ENCODE measurements around the gene HPSE2. TPM values are rescaled to one million over a fixed set of nuclear protein-coding genes. Genes with fewer than 3 reads are reported as not detected.

Gene HPSE2
- polyA plus RNA-seq, 2 of the 4 experiments (the other 2 are of a cell fraction) = not detected

DNA sequence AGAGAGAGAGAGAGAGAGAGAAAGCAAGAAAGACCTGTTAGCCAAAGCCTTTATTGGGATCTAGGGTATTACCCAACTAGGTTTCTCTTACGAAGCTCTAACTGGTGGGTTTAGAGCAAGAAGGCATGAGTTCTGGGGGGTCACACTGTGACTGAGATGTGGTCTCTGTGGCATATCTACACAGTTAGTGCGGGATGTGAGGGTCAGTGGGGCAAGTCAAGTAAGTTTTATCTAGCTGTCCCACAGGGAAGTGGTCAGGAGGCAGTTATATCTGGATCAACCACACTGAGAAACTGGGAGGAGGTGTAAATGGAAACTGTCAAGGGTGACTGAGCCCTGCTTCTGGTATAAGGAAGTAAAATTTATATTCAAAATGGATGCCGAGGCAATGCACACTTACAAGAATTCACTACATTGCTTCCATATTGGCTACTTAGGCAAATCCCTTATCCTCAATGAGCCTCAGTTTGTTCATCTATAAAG is 457.3 kb downstream of the HPSE2 start:
- no peak overlapping the region for H3K4me3 ChIP-seq
- no peaks in the 10 kb centered on the region for H3K9me3 ChIP-seq
- no peak for DNase-seq (ENCODE audit: low read depth in 1 of 2, low spot score in 1 of 2)
- H3K4me1 ChIP-seq = no peaks in the 10 kb centered on the region
- H3K4me2 ChIP-seq = no peak overlapping the region
- POLR2A ChIA-PET = no interaction called here
- H3K27ac ChIP-seq = no peak overlapping the region
- CTCF ChIA-PET = no interaction called here
- WGBS (ENCODE audit: missing lambda C conversion rate) = 2% methylated on average over 3 of the region's 3 CpGs
- TF ChIP-seq RAD21 (conservative IDR thresholded peaks at IDR 0.05 in 1 of 2, IDR thresholded peaks at IDR 0.05 in 1 of 2) (no peak), RFX5 (IDR thresholded peaks at IDR 0.05) (no peak), EHF (CRISPR knock-in tag; IDR thresholded peaks at IDR 0.05) (no peak), TFCP2L1 (CRISPR knock-in tag; IDR thresholded peaks at IDR 0.05) (no peak), BHLHE40 (IDR thresholded peaks at IDR 0.05; ENCODE audit: low read depth, low read length) (no peak), CEBPB (IDR thresholded peaks at IDR 0.05) (no peak), RCOR1 (IDR thresholded peaks at IDR 0.05; ENCODE audit: low read depth, low read length) (no peak), MYC (IDR thresholded peaks at IDR 0.05; ENCODE audit: borderline replicate concordance, low read length) (no peak), NFE2L2 (conservative IDR thresholded peaks at IDR 0.05; ENCODE audit: low read length) (no peak), RNF2 (IDR thresholded peaks at IDR 0.05; ENCODE audit: borderline replicate concordance, low read depth) (no peak)
- ATAC-seq = no peak
- no peak for FAIRE-seq

DNA sequence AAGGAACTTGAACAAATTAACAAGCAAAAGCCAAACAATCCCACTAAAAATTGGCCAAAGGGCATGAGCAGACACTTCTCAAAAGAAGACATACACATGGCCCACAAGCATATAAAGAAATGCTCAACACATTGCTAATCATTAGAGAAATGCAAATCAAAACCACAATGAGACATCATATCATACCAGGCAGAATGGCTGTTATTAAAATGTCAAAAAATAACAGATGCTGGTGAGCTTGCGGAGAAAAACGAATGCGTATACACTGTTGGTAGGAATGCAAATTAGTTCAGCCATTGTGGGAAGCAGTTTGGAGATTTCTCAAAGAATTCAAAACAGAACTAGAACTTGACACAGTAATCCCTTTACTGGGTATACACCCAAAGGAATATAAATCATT is 477.2 kb downstream of the HPSE2 start:
- no peak for ATAC-seq
- ChIA-PET POLR2A (no interaction called here), CTCF (interaction anchor here (1.0 kb wide), 1 partner anchor 264 kb away, joined by 3 read pairs; no protein-coding TSS in a partner anchor)
- H3K4me2 ChIP-seq = no peak overlapping the region
- no peaks in the 10 kb centered on the region for H3K4me1 ChIP-seq
- WGBS (ENCODE audit: missing lambda C conversion rate) = 20% methylated on average over 3 of the region's 3 CpGs
- TF ChIP-seq CBX2 (IDR thresholded peaks at IDR 0.05; ENCODE audit: borderline replicate concordance, low read depth) (no peak), PHF8 (IDR thresholded peaks at IDR 0.05; ENCODE audit: borderline replicate concordance, low read depth) (no peak), EHF (CRISPR knock-in tag; IDR thresholded peaks at IDR 0.05) (no peak), HOXA7 (CRISPR knock-in tag; IDR thresholded peaks at IDR 0.05) (no peak), ZSCAN20 (CRISPR knock-in tag; IDR thresholded peaks at IDR 0.05) (no peak), KDM1A (IDR thresholded peaks at IDR 0.05; ENCODE audit: low read depth) (no peak), ESRRA (IDR thresholded peaks at IDR 0.05; ENCODE audit: borderline replicate concordance, low read length) (no peak)
- TF ChIP-seq, protein P1, sequence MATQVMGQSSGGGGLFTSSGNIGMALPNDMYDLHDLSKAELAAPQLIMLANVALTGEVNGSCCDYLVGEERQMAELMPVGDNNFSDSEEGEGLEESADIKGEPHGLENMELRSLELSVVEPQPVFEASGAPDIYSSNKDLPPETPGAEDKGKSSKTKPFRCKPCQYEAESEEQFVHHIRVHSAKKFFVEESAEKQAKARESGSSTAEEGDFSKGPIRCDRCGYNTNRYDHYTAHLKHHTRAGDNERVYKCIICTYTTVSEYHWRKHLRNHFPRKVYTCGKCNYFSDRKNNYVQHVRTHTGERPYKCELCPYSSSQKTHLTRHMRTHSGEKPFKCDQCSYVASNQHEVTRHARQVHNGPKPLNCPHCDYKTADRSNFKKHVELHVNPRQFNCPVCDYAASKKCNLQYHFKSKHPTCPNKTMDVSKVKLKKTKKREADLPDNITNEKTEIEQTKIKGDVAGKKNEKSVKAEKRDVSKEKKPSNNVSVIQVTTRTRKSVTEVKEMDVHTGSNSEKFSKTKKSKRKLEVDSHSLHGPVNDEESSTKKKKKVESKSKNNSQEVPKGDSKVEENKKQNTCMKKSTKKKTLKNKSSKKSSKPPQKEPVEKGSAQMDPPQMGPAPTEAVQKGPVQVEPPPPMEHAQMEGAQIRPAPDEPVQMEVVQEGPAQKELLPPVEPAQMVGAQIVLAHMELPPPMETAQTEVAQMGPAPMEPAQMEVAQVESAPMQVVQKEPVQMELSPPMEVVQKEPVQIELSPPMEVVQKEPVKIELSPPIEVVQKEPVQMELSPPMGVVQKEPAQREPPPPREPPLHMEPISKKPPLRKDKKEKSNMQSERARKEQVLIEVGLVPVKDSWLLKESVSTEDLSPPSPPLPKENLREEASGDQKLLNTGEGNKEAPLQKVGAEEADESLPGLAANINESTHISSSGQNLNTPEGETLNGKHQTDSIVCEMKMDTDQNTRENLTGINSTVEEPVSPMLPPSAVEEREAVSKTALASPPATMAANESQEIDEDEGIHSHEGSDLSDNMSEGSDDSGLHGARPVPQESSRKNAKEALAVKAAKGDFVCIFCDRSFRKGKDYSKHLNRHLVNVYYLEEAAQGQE (IDR thresholded peaks at IDR 0.05) = no peak
- H3K4me3 ChIP-seq = no peak overlapping the region
- no peak for DNase-seq (ENCODE audit: low read depth in 1 of 2, low spot score in 1 of 2)
- no peak for FAIRE-seq
- no peak overlapping the region for H3K27ac ChIP-seq
- H3K9me3 ChIP-seq = no peaks in the 10 kb centered on the region

DNA sequence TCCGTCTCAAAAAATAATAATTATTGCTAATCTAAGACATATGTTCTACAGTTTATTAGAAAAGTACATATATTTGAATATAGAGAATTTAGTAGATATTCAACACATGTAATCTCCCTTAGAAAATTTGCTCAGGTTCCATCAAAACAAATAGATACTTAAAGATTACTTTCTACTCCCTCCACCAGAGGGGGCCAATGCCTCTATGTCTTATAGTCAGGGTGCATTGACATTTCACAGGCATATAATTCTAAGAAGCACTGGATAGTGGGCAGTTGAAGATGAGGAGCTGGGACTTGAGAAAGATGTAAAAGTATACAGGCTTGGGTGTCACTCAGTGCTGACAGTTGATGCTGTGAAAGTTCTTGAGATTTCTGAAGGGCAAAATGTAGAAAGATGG is 487.4 kb downstream of the HPSE2 start:
- Histone ChIP-seq H3K27ac (no peak overlapping the region), H3K4me1 (no peaks in the 10 kb centered on the region), H3K4me2 (no peak overlapping the region), H3K9me3 (no peaks in the 10 kb centered on the region), H3K4me3 (no peak overlapping the region)
- POLR2A ChIA-PET = no interaction called here
- CTCF ChIA-PET = no interaction called here
- no peak for FAIRE-seq
- peak in 1 of 2 experiments; percentile 40 for DNase-seq (ENCODE audit: low read depth in 1 of 2, low spot score in 1 of 2)
- TF ChIP-seq HOXB5 (CRISPR knock-in tag; IDR thresholded peaks at IDR 0.05) (no peak), JUNB (IDR thresholded peaks at IDR 0.05) (no peak), NR3C1 (IDR thresholded peaks at IDR 0.05) (no peak), RARB (CRISPR knock-in tag; IDR thresholded peaks at IDR 0.05) (no peak), RAD21 (conservative IDR thresholded peaks at IDR 0.05 in 1 of 2, IDR thresholded peaks at IDR 0.05 in 1 of 2) (peak; percentile 16 to 36; a peak in 3 of 5 replicates), HOXA7 (CRISPR knock-in tag; IDR thresholded peaks at IDR 0.05) (no peak), ZNF302 (CRISPR knock-in tag; IDR thresholded peaks at IDR 0.05) (no peak)
- ATAC-seq = no peak
- 3% methylated on average over 1 of the region's 1 CpG for WGBS (ENCODE audit: missing lambda C conversion rate)

All from A549 (cell line).